GM08714 (cell line): ENCODE results near the gene PDGFRB.

ENCODE experiments used
- H3K4me3 ChIP-seq: fragments of 200-500 bp; sonication (Bioruptor generic); 2 replicates; pipeline ENCODE4 v1.5.1; 2014; ENCODE audit warnings: mild to moderate bottlenecking, low read length, inconsistent platforms
- ZNF274 ChIP-seq: IDR thresholded peaks from 2 replicates; pipeline ENCODE4 v1.6.1; 2012; ENCODE audit warnings: mild to moderate bottlenecking, low read depth, low read length

The PDGFRB gene

DNA sequence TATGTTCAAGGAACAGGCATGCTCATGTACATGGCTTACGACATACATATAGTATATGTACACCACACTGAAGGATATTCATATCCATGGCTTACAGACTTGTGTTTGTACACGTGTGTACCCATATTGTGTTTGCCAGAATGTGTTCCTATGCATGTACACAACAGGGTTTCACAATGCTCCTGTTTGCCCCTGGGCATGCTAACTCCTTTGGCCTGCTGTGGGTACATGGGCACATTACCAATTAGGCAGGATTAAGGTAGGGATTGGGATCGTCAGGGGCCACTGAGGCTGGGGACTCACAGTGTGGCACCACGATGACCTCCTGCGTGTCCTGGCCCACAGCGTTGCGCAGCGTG, 26.2 kb downstream of the PDGFRB start:
- TF ChIP-seq ZNF274 = no peak

DNA sequence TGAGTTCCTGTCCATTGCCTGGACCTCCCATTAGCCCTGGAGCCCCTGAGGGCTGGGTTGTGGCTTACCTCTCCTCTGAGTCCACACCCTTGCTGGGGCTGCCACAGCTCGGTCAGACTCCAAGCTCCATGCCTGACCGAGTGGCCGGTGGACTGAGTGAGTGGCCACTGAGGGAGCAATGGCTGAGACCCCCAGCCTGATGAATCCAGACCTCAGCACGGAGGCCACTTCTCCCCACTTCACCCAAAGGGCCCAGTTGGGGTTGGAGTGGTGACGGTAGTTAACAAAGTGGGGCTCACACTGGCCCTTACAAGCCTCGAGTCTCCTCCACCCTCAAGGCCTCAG, 28.8 kb downstream of the PDGFRB start:
- TF ChIP-seq ZNF274 = no peak
- H3K4me3 ChIP-seq = no peak overlapping the region

More for the DNA sequence above, 26.2 kb downstream of the PDGFRB start:
- no peak overlapping the region for H3K4me3 ChIP-seq

DNA sequence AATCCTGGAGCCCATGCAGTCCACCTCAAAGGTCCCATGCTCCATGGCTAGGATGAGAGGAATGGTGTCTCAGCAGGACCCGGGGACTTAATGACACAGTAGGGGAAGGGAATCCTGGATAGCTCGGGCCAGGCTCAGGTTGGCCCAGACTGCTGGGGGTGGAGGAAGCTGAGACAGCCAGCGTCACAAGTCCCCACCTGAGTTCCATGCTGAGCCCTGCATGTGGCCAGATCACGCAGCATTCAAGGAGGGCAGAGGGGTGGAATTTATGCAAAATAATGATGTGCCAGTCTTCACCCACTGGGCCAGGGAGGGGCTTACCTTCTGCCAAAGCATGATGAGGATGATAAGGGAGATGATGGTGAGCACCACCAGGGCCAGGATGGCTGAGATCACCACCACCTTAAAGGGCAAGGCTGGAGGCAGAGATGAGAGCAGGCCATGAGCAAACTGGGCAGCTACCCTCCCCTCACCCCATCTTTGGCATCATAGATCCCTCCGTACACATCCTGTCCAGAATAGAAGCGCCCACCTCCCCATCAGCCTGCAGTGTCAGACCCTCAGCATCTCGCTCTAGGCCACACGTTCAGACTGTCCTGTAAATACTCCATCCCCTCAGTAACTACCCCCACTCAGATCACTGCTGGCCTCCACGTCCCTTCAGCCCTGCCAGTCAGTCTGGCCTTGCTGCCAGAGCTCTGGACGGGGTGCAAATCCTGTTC, 29.3 kb downstream of the PDGFRB start:
- no peak for TF ChIP-seq ZNF274
- H3K4me3 ChIP-seq = no peak overlapping the region

DNA sequence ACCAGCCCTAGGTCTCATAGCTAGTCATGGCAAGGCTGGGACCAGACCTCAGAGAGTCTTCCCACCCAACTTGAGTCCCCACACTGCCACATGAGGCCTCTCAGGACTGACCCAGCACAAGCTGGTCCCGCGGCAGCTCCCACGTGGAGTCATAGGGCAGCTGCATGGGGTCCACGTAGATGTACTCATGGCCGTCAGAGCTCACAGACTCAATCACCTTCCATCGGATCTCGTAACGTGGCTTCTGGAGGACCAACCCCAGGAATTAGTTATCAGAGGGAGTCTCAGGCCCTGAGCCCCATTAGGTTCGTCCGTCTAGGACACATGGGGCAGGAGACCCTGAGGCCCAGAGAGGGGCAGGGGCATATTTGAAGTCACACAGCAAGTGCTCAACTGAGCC, 30.3 kb downstream of the PDGFRB start:
- no peak for TF ChIP-seq ZNF274
- H3K4me3 ChIP-seq = no peak overlapping the region

DNA sequence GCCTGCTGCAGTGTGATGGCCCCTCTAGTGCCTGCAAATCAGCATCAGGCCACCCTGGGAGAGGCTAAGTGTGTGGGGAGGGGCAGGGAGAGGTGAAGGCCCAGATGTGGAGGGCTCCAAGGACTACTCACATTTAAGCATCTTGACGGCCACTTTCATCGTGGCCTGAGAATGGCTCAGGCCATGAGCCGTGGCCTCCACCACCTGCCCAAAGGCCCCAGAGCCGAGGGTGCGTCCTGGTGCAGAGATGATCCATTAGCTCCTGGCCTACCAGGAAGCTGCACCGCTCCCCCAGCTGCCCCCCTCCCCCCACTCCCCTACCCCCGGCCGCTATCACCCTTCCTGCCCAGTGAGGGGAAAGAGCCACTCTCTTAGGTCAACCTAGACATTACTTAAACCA, 31.0 kb downstream of the PDGFRB start:
- H3K4me3 ChIP-seq = no peak overlapping the region
- TF ChIP-seq ZNF274 = no peak

DNA sequence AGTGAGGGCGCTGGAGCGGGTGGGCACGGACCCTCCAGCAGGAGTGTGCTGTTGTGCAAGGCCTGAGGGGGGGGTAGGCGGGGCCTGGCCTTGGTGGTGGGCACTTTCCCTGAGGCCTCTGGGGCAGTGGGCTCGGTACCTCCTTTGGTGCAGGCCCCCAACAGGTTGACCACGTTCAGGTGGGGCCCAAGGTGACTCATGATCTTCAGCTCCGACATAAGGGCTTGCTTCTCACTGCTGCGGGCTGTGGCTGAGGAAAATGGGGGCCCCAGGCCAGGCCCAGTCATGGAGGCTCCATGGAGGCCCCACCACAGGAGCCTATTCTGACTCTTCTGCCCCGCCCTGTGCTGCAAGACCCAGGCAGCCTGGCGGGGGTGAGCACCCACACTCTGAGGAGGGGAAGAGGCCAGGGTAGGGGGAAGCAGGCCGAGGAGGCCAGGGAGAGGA, 31.5 kb downstream of the PDGFRB start:
- TF ChIP-seq ZNF274 = no peak
- H3K4me3 ChIP-seq = no peak overlapping the region

DNA sequence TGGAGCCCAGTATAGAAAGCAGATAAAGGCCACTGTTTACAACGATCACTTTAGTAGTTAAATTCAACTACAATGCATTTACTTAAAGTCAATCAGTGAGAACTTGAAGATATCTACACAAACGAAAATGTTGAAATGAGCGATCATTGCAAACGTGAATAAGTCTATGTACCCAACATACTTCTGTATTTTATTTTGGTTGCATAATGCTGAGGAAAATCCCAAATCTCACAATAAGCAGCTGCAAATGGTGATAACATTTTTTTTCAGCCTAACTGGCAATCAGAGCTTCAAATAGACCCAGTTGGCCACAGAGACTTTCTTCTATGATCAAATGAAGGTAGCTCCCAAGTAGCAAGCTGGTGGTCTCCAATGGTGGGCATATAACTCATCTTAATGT, 32.1 kb downstream of the PDGFRB start:
- no peak for TF ChIP-seq ZNF274
- no peak overlapping the region for H3K4me3 ChIP-seq

DNA sequence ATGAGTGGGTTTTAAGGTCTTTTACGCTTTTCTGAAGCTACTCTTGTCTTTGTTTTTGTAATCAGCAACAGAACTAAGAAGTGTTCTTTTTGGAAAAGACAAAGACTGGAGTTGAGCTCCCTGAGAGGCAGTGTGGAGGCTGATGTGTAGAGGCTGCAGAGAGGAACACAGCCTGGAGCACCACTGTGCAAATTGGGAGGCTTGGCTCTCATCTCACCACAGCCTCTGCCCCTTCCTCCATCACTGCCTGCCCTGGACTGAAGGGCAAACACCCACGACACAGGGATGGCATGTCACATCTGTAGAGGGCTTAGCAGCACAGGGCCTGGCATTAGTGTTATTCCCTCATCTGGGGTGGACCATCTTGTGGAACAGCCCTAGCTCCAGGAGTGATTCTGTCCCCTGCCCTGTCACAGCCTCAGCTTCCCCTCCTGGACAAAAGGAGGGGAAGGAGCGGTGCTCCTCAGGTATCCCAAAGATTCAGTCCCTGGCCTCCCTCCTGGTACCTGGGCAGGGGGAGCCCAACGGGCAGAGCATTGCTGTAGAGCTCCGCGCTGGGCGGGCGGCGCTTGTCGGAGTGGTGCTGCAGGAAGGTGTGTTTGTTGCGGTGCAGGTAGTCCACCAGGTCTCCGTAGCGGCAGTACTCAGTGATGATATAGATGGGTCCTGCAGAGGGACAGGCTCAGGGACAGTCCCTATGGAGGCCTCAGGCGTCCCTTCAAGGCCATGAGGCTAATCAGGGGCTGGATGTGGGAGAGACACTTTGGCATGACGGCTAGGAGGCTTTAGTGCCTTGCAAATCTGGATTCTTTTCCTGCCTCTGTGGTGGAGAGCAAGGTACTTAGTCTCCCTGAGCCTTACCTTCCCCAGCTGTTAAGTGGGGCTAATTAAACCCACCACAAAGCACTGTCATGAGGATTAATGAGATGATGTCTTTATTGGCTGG, 32.8 kb downstream of the PDGFRB start:
- H3K4me3 ChIP-seq = no peak overlapping the region
- TF ChIP-seq ZNF274 = no peak

DNA sequence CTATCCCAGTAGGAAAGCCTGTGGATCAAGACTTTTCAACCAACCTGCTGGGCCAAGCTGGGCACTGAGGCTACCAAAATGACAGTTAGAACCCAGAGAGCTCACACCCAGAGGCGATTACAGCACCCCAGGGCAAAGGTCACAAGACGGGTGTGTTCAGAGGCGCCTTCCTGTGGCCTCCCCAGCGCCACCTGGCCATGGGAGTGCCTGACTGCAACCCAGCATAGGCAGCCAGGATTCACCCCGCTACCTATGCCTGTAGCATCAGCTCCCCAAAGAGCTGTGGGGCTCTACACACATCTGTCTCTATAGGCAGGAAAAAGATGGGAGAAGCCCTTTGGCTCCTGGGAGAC, 33.5 kb downstream of the PDGFRB start:
- no peak for TF ChIP-seq ZNF274
- H3K4me3 ChIP-seq = no peak overlapping the region

DNA sequence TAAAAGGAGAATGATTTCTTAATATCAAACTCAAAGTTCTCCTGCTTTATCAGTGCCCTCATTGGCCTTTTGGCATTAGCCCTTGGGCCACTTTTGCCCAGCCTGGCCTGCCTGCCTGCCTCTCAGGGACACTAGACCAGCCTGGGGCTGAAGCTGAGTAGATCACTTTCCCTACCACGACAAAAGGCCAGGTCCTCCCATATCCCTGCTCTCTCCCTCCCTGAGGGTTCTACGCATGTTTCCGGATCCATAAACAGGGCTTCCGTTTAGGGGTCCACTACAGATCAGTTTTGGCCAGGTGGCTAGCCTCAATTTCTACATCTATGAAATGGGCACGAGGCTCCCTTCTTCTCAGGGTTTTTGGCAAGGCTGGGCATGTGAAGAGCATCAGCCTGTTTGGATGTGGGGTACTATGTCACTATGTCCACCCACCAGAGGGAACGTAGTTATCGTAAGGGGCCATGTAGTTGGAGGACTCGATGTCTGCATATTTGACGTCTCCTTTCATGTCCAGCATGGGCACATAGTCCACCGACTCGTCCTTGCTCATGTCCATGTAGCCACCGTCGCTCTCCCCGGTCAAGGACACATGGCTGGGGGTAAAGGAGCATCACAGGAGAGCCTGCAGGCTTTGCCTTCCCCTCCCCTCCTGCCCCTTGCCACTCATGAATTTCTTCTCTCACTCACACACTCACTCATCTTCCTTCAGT, 34.0 kb downstream of the PDGFRB start:
- no peak overlapping the region for H3K4me3 ChIP-seq
- no peak for TF ChIP-seq ZNF274

DNA sequence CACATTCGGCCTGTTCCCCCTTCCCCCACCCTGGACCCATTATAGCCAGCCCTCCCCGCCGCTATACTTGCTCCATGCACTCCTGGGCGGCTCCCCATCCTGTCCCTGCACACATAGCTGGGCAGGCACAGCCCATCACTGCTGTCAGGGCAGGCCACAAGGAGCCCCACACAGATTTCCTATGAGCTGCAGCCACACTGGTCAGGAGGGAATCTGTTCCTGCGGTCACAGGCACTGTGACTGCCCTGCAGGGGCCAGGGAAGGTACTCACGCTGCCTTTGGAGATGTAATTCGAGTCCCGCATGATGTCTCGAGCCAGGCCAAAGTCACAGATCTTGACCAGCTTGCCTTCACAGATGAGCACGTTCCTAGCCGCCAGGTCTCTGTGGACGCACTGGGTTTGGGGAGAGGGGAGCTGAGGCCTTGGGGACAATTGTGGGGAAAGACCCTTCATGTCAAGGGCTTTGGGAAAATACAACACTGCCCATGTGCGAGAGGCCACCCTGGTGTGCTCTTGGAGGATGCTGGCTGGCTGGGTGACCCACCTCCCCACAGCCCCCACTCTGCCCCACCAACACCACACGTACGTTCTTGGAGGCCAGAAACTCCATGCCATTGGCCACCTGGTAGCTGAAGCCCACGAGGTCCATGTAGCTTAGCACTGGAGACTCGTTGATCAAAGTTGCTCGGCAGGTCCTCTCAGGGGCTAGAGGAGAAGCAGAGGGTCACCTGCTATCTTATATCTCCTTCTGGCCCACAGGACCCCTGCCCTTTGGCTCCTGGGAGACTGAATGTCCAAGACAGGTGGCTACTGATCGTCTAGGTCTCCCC, 34.8 kb downstream of the PDGFRB start:
- TF ChIP-seq ZNF274 = no peak
- no peak overlapping the region for H3K4me3 ChIP-seq

DNA sequence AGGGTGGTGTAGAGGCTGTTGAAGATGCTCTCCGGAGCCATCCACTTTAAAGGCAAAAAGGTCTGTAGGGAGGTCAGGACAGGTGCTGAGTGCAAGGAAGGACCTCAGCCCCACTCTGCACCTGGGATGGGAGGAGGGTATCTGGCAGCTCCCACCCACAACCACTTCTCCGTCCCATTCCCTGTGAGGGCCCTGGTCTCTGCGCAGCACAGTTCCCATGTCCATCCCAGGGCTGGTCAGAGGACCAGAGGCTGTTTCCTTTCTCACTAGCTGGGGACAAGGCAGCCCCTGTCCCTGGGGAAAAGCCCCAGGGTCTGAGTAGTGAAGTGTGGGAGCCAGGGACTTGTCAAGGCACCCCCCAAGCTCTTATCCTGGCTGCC, 35.6 kb downstream of the PDGFRB start:
- H3K4me3 ChIP-seq = no peak overlapping the region
- TF ChIP-seq ZNF274 = no peak

DNA sequence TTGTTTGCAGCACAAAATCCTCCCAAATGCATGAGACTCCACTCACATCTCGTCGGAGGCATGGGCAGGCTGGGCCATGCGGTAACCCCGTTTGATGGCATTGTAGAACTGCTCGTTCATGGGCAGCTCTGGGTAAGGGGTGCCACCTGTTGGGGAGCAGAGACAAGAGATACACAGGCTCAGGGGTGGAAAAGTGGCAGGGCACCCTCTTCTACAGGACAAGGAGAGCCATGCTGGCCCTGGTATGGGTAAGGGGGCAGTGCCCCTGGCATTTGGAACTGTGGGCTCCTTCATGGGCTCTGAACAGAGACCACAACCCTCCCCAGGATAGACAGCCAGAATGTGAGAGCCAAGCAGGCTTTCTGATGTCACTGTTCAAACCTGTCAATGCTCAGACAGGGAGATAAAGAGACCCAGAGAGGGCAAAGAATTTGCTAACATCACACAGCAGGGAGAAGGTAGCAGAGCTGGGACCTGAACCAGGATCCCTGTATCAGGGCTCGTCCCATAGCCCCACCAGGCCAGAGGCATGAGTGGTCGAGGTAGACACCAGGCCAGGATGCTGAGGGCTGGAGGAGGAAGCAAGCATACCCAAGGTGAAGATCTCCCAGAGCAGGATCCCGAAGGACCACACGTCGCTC, 36.1 kb downstream of the PDGFRB start:
- no peak for TF ChIP-seq ZNF274
- H3K4me3 ChIP-seq = no peak overlapping the region
